Endothelial cell of umbilical vein (primary cell): ENCODE measurements around the gene SH3D19. TPM values are rescaled to one million over a fixed set of nuclear protein-coding genes. Genes with fewer than 3 reads are reported as not detected.

Experiments used
- BruUV-seq: library from RNA; stranded (reverse); fragments of 400-500 nt; replicated peaks from 2 replicates; lab custom pipeline; 2021; lab: Mats Ljungman, UMichigan
- CTCF ChIA-PET: fragments of 300-600, 350-600 bp; sonication (Branson Sonifier 250); formaldehyde crosslinking; loops from one replicate; lab custom pipeline; 2021; ENCODE audit warnings: antibody characterized with exemption, inconsistent platforms; lab: Charles Lee
- POLR2A ChIA-PET: fragments of 300-600, 350-600 bp; sonication (Branson Sonifier 250); formaldehyde crosslinking; loops from one replicate; lab custom pipeline; 2021; ENCODE audit warnings: antibody characterized with exemption, inconsistent platforms; lab: Charles Lee
- DNase-seq: peaks from one replicate; pipeline ENCODE4 v3.0.0-alpha.2; 2011; ENCODE audit warnings: low read depth, low spot score
- FAIRE-seq: peaks from 2 replicates; lab custom pipeline; 2011; peaks lifted over from hg19 to GRCh38; lab: Jason Lieb, UNC
- H2AFZ ChIP-seq: 2 replicates; pipeline ENCODE4 v1.6.0; 2012; ENCODE audit warnings: low read depth, low read length, control low read depth, inconsistent platforms
- H3K27ac ChIP-seq: 2 replicates; pipeline ENCODE4 v1.5.1; 2011; ENCODE audit warnings: low read depth, mild to moderate bottlenecking, control low read depth, low read length, moderate library complexity; ENCODE audit not compliant: insufficient read depth
- H3K27me3 ChIP-seq, 2 experiments: 2 replicates each; pipeline versions ENCODE4 v1.6.0 to v1.6.1; 2011; ENCODE audit warnings: low read length in 2 of 2, mixed read lengths in 1 of 2; ENCODE audit not compliant: control insufficient read depth in 2 of 2, insufficient read depth in 2 of 2
- H3K36me3 ChIP-seq, 2 experiments: 2 replicates in 1 of 2; 3 replicates in 1 of 2; pipeline ENCODE4 v1.5.1; 2011; ENCODE audit warnings: low read length in 2 of 2, mild to moderate bottlenecking in 1 of 2, moderate library complexity in 1 of 2; ENCODE audit not compliant: control insufficient read depth in 2 of 2, insufficient read depth in 2 of 2; ENCODE audit errors: extremely low read depth in 1 of 2
- H3K4me1 ChIP-seq: 3 replicates; pipeline ENCODE4 v1.5.1; 2011; ENCODE audit warnings: mild to moderate bottlenecking, low read length; ENCODE audit not compliant: control insufficient read depth, insufficient read depth; ENCODE audit errors: extremely low read depth
- H3K4me2 ChIP-seq: 2 replicates; pipeline ENCODE4 v1.6.1; 2011; ENCODE audit warnings: low read length, control low read depth, mixed read lengths; ENCODE audit not compliant: insufficient read depth
- H3K4me3 ChIP-seq, 3 experiments: fragments of 200-600 bp in 1 of 3; sonication (generic), shearing (Covaris generic) in 1 of 3; replicated peaks in 1 of 3; 2 replicates each; pipeline ENCODE4 v1.5.1; 2011 to 2016; ENCODE audit warnings: control low read depth in 3 of 3, low read length in 3 of 3, mild to moderate bottlenecking in 2 of 3, inconsistent platforms in 1 of 3, low read depth in 1 of 3, moderate library complexity in 1 of 3; ENCODE audit not compliant: insufficient read depth in 1 of 3
- H3K79me2 ChIP-seq: 2 replicates; pipeline ENCODE4 v1.6.0; 2012; ENCODE audit warnings: low read length, inconsistent platforms; ENCODE audit not compliant: control insufficient read depth, insufficient read depth
- H3K9ac ChIP-seq: replicated peaks from 2 replicates; pipeline ENCODE3; 2011; ENCODE audit warnings: low read length, control low read depth; ENCODE audit not compliant: insufficient read depth; ENCODE audit errors: extremely low read depth
- H3K9me1 ChIP-seq: replicated peaks from 3 replicates; pipeline ENCODE4 v1.6.0; 2011; ENCODE audit warnings: mild to moderate bottlenecking, low read length; ENCODE audit not compliant: control insufficient read depth, insufficient read depth; ENCODE audit errors: extremely low read depth
- H3K9me3 ChIP-seq: replicated peaks from 2 replicates; pipeline ENCODE4 v1.5.1; 2012; ENCODE audit warnings: low read length, inconsistent platforms; ENCODE audit not compliant: control insufficient read depth, insufficient read depth
- H4K20me1 ChIP-seq: replicated peaks from 2 replicates; pipeline ENCODE3; 2011; ENCODE audit warnings: mild to moderate bottlenecking, low read length; ENCODE audit not compliant: control insufficient read depth, insufficient read depth; ENCODE audit errors: extremely low read depth
- EZH2 ChIP-seq: IDR thresholded peaks from 2 replicates; pipeline ENCODE4 v1.6.1; 2012; ENCODE audit warnings: borderline replicate concordance, low read depth, mild to moderate bottlenecking, moderate library complexity, low read length, inconsistent platforms; ENCODE audit not compliant: severe bottlenecking
- FOS ChIP-seq: IDR thresholded peaks from 2 replicates; pipeline ENCODE4 v1.6.1; 2011; ENCODE audit warnings: mild to moderate bottlenecking, low read length, moderate library complexity, borderline replicate concordance; ENCODE audit not compliant: insufficient read depth
- GATA2 ChIP-seq: IDR thresholded peaks from 2 replicates; pipeline ENCODE4 v1.7.0; 2011; ENCODE audit warnings: low read depth, mild to moderate bottlenecking, moderate library complexity, mixed read lengths, low read length; ENCODE audit not compliant: insufficient read length, insufficient read depth
- JUN ChIP-seq: IDR thresholded peaks from 2 replicates; pipeline ENCODE4 v1.6.1; 2011; ENCODE audit warnings: borderline replicate concordance, low read depth; ENCODE audit not compliant: insufficient read length, insufficient read depth
- MYC ChIP-seq: IDR thresholded peaks from one replicate; pipeline ENCODE4 v1.6.1; 2011; ENCODE audit warnings: mild to moderate bottlenecking, low read depth, low read length
- POLR2A ChIP-seq: IDR thresholded peaks from 2 replicates; pipeline ENCODE4 v1.6.1; 2012; ENCODE audit warnings: low read depth, mild to moderate bottlenecking, control low read depth, low read length
- POLR2AphosphoS5 ChIP-seq: IDR thresholded peaks from 2 replicates; pipeline ENCODE4 v1.6.1; 2012; ENCODE audit warnings: low read depth, mild to moderate bottlenecking, control low read depth, low read length, moderate library complexity; ENCODE audit not compliant: insufficient read depth
- dilution Hi-C: fragments of 300-500 bp; cut with MboI; formaldehyde crosslinking; loops from one replicate; pipeline ENCODE4 v1.15.0; 2019; ENCODE audit warnings: low sequenced_read_pairs; ENCODE audit not compliant: extremely low pct_ligation_motif_present
- intact Hi-C: fragments of 100-400 bp; cut with micrococcal nuclease; formaldehyde crosslinking; loops from one replicate; pipeline ENCODE4 v1.10.0; 2022
- polyA plus RNA-seq, 4 experiments: library from polyadenylated mRNA; depleted of rRNA in 3 of 4; stranded (reverse) in 3 of 4; unstranded in 1 of 4; fragments of >200 nt; gene quantifications; 2 replicates each; pipeline versions ENCODE4 v1.2.1 to v1.2.3, GENCODE V29; 2011 to 2012; ENCODE audit warnings: missing spikeins in 1 of 4
- total RNA-seq: library from RNA; stranded (reverse); gene quantifications from 2 replicates; pipeline ENCODE4 v1.2.3, GENCODE V29; 2021
- TF ChIP-seq, protein P1 (sequence below): IDR thresholded peaks from 2 replicates; pipeline ENCODE4 v1.6.1; 2011; ENCODE audit not compliant: insufficient read depth, insufficient read length
- TF ChIP-seq, protein P2 (sequence below), 2 donors: IDR thresholded peaks; 1 replicate in 1 of 2; 2 replicates in 1 of 2; pipeline ENCODE4 v1.5.1; 2011; ENCODE audit warnings: low read length in 2 of 2, mild to moderate bottlenecking in 2 of 2, moderate library complexity in 2 of 2, control low read depth in 1 of 2, inconsistent platforms in 1 of 2, low read depth in 1 of 2; ENCODE audit not compliant: insufficient read depth in 1 of 2; ENCODE audit errors: extremely low read depth in 1 of 2

Gene SH3D19
- total and polyA plus RNA-seq, 2 donors (not counting 3 experiments of a cell fraction or from before 2014, with no cell fraction given), result 37.5 to 92.8 TPM

DNA sequence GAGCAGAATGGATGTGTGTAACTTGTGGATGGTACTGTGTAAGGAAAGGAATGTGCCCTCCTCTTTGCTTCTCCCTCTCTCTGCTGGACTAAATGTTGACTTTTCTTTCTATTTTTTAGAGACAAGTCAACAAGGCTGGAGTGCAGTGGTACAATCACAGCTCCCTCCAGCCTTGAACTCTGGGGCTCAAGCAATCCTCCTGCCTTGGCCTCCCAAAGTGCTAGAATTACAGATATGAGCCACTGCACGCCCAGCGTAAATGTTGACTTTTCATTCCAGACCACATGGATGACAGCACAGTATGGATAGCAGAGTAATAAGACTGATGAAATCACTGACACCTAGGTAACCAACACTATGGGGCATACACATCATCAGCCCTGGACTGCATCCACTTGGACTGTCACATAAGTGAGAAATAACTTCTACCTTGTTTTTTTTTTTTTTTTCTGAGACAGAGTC, 231.1 kb downstream of the SH3D19 start:
- Histone ChIP-seq H3K9ac (no peak overlapping the region), H3K9me1 (no peaks in the 10 kb centered on the region), H2AFZ (no peak overlapping the region), H3K4me2 (no peak overlapping the region), H3K4me1 (peaks cover 4% of the 10 kb centered on the region), H3K27ac (no peak overlapping the region), H3K36me3 (no peaks in the 10 kb centered on the region), H3K4me3 (no peak overlapping the region), H3K9me3 (no peaks in the 10 kb centered on the region), H3K27me3 (no peaks in the 10 kb centered on the region), H3K79me2 (no peaks in the 10 kb centered on the region), H4K20me1 (no peaks in the 10 kb centered on the region)
- DNase-seq (no peak), FAIRE-seq (no peak)
- POLR2A ChIA-PET, result no interaction called here
- BruUV-seq, result no TSS peak
- CTCF ChIA-PET, result interaction anchor here (1.3 kb wide), 1 partner anchor 14 kb away, joined by 3 read pairs; no protein-coding TSS in a partner anchor
- TF ChIP-seq POLR2A (no peak), FOS (no peak), POLR2AphosphoS5 (no peak), JUN (no peak), MYC (no peak), EZH2 (no peak), GATA2 (no peak)
- TF ChIP-seq, protein P1, sequence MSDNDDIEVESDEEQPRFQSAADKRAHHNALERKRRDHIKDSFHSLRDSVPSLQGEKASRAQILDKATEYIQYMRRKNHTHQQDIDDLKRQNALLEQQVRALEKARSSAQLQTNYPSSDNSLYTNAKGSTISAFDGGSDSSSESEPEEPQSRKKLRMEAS, result no peak
- TF ChIP-seq, protein P2, sequence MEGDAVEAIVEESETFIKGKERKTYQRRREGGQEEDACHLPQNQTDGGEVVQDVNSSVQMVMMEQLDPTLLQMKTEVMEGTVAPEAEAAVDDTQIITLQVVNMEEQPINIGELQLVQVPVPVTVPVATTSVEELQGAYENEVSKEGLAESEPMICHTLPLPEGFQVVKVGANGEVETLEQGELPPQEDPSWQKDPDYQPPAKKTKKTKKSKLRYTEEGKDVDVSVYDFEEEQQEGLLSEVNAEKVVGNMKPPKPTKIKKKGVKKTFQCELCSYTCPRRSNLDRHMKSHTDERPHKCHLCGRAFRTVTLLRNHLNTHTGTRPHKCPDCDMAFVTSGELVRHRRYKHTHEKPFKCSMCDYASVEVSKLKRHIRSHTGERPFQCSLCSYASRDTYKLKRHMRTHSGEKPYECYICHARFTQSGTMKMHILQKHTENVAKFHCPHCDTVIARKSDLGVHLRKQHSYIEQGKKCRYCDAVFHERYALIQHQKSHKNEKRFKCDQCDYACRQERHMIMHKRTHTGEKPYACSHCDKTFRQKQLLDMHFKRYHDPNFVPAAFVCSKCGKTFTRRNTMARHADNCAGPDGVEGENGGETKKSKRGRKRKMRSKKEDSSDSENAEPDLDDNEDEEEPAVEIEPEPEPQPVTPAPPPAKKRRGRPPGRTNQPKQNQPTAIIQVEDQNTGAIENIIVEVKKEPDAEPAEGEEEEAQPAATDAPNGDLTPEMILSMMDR (IDR thresholded peaks at IDR 0.05; ENCODE audit: extremely low read depth in 1 of 2, insufficient read depth in 1 of 2, low read depth in 1 of 2, low read length in 2 of 2), result no peak
- dilution Hi-C loops (no loop called here), intact Hi-C loops (no loop called here)
